HFFc6 (cell line): ENCODE data around the gene DNM2. TPM values are rescaled to one million over a fixed set of nuclear protein-coding genes. Genes with fewer than 3 reads are reported as not detected.

Source experiments
- DNase-seq: peaks from one replicate; pipeline ENCODE4 v3.0.0-alpha.2; 2018
- H3K27ac Mint-ChIP-seq: 2 replicates; pipeline ENCODE4 v1.8.0; 2020; ENCODE audit warnings: mild to moderate bottlenecking, mixed read lengths
- H3K27me3 Mint-ChIP-seq: 2 replicates; pipeline ENCODE4 v1.8.0; 2021; ENCODE audit warnings: mild to moderate bottlenecking, moderate library complexity, mixed read lengths; ENCODE audit not compliant: insufficient read depth
- H3K36me3 Mint-ChIP-seq: 2 replicates; pipeline ENCODE4 v1.8.0; 2021; ENCODE audit warnings: low read depth, mixed read lengths
- H3K4me1 Mint-ChIP-seq: 2 replicates; pipeline ENCODE4 v1.8.0; 2020; ENCODE audit warnings: low read depth, mixed read lengths
- H3K4me3 Mint-ChIP-seq: 2 replicates; pipeline ENCODE4 v1.8.0; 2020; ENCODE audit warnings: mild to moderate bottlenecking, moderate library complexity, mixed read lengths
- H3K9me3 Mint-ChIP-seq: 2 replicates; pipeline ENCODE4 v1.8.0; 2020; ENCODE audit warnings: mild to moderate bottlenecking, mixed read lengths
- CTCF ChIP-seq: fragments of 200-600 bp; sonication (generic); IDR thresholded peaks from 2 replicates; pipeline ENCODE4 v1.5.0; 2021; ENCODE audit warnings: antibody characterized with exemption, mild to moderate bottlenecking
- total RNA-seq, 6 experiments: library from RNA; stranded (reverse); fragmentation: NEBNext Ultra II Directional; extraction: Animal tissue kit (Norgen Biotek cat#: 25700); gene quantifications; 2 replicates in 1 of 6; 3 replicates in 5 of 6; pipeline ENCODE4 v1.2.3, GENCODE V29; 2021

DNM2 gene
- total RNA-seq, 6 experiments from 2014 or later, result 91.5 to 122 (median 99.5) TPM

GRCh38 chr19:10762656-10763055 is 44.8 kb downstream of the DNM2 start:
- Mint-ChIP-seq H3K36me3 (peaks cover 25% of the 10 kb centered on the region), H3K27me3 (no peaks in the 10 kb centered on the region; the same call in 1 of the 2 replicates), H3K4me3 (no peak overlapping the region), H3K9me3 (no peaks in the 10 kb centered on the region), H3K27ac (no peak overlapping the region), H3K4me1 (peaks cover 26% of the 10 kb centered on the region)
- TF ChIP-seq CTCF, result no peak
- DNase-seq, result no peak

- no peak overlapping the region for H3K27ac Mint-ChIP-seq
- no peaks in the 10 kb centered on the region; the same call in 1 of the 2 replicates for H3K27me3 Mint-ChIP-seq
- H3K9me3 Mint-ChIP-seq, result no peaks in the 10 kb centered on the region
- DNase-seq, result no peak
- H3K4me1 Mint-ChIP-seq, result peaks cover 26% of the 10 kb centered on the region
- H3K4me3 Mint-ChIP-seq, result no peak overlapping the region
- TF ChIP-seq CTCF, result no peak
- peaks cover 25% of the 10 kb centered on the region for H3K36me3 Mint-ChIP-seq
These were observed 45.5 kb downstream of the DNM2 start for GRCh38 chr19:10763411-10763810.

DNA sequence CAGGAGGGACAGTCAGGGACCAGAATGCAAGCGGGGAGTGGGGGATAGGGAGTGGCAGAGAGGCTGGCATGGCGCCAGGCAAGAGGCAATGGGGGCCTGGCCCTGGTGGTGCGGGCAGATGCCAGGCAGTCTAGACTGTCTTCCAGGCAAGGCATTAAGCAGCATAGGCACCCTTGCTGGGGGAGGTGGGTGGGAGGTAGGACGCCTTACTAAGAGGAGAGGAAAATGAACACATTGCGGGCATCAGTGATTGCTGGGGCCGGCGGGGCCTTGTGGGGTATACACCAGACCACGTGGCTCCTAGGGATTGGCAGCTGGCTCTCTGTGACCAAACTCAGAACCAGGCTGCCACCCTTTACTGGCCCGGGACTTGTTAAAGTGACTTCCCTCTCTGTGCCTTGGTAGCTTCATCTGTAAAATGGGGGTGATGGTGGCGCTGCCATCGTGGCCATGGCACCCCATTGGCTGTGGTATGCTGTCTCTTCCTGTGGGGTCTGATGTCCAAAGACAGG is 46.0 kb downstream of the DNM2 start:
- H3K9me3 Mint-ChIP-seq, result no peaks in the 10 kb centered on the region
- no peak for DNase-seq
- H3K4me1 Mint-ChIP-seq, result peaks cover 24% of the 10 kb centered on the region
- no peak overlapping the region for H3K27ac Mint-ChIP-seq
- no peak for TF ChIP-seq CTCF
- H3K4me3 Mint-ChIP-seq, result no peak overlapping the region
- peaks cover 22% of the 10 kb centered on the region for H3K36me3 Mint-ChIP-seq
- no peaks in the 10 kb centered on the region; the same call in none of the 2 replicates for H3K27me3 Mint-ChIP-seq

DNA sequence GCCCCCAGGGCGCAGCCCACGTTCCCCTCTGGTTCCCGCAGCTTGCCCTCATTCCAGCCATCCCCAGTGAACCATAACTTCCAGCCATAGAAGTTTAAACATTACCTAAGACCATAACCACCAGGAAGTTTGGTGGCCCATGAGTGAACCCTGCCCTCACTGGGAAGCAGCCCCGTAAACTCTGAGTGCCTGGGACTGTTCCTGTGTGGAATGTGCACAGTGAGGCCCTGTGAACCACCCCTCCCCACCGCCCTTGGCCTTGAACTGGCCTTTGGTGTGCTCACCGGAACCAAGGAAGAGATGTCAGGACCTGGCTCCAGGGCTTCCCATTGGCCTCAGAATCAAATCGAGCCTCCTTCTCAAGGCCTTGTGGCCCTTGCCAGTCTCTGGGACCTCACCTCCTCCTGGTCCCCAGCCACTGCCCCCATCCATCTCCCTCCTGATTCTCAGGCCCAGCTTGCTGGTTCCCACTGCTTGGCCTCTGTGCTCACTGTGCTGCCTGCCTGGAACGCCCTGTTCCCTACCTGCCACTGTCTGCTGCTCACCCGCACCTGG is 46.5 kb downstream of the DNM2 start:
- Mint-ChIP-seq H3K4me3 (no peak overlapping the region), H3K27me3 (no peaks in the 10 kb centered on the region; the same call in none of the 2 replicates), H3K9me3 (no peaks in the 10 kb centered on the region), H3K27ac (no peak overlapping the region), H3K4me1 (peaks cover 19% of the 10 kb centered on the region), H3K36me3 (peaks cover 17% of the 10 kb centered on the region)
- DNase-seq, result no peak
- TF ChIP-seq CTCF, result no peak

- Mint-ChIP-seq H3K4me1 (peaks cover 14% of the 10 kb centered on the region), H3K27me3 (no peaks in the 10 kb centered on the region; the same call in none of the 2 replicates), H3K27ac (no peak overlapping the region), H3K4me3 (no peak overlapping the region), H3K36me3 (peaks cover 18% of the 10 kb centered on the region), H3K9me3 (no peaks in the 10 kb centered on the region)
- TF ChIP-seq CTCF, result no peak
- DNase-seq, result no peak
These were observed 48.3 kb downstream of the DNM2 start for GRCh38 chr19:10766049-10766623.
